ENCODE results near the gene UNCX.

Gene UNCX

DNA sequence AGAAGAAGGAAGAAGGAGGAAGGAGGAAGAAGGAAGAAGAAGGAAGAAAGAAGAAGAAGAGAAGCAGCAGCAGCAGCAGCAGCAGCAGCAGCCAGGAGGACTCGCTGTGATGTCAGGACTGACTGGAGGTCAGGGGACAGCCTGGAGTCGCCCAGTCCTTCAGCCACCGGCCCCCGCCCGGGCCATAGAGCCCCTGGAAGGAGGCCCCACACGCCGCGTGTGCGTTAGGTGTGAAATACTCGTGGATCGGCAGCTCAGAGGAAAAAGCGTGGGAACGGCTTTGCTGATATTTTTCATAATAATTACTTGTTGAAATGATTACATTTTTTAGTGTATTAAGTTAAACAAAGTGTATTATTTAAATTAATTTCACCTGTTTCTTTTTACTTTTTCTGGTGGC lies 48.4 kb downstream of the UNCX start:
- no peak overlapping the region for H3K27ac ChIP-seq
- TF ChIP-seq, protein P1, sequence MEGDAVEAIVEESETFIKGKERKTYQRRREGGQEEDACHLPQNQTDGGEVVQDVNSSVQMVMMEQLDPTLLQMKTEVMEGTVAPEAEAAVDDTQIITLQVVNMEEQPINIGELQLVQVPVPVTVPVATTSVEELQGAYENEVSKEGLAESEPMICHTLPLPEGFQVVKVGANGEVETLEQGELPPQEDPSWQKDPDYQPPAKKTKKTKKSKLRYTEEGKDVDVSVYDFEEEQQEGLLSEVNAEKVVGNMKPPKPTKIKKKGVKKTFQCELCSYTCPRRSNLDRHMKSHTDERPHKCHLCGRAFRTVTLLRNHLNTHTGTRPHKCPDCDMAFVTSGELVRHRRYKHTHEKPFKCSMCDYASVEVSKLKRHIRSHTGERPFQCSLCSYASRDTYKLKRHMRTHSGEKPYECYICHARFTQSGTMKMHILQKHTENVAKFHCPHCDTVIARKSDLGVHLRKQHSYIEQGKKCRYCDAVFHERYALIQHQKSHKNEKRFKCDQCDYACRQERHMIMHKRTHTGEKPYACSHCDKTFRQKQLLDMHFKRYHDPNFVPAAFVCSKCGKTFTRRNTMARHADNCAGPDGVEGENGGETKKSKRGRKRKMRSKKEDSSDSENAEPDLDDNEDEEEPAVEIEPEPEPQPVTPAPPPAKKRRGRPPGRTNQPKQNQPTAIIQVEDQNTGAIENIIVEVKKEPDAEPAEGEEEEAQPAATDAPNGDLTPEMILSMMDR (conservative IDR thresholded peaks at IDR 0.05) = no peak

DNA sequence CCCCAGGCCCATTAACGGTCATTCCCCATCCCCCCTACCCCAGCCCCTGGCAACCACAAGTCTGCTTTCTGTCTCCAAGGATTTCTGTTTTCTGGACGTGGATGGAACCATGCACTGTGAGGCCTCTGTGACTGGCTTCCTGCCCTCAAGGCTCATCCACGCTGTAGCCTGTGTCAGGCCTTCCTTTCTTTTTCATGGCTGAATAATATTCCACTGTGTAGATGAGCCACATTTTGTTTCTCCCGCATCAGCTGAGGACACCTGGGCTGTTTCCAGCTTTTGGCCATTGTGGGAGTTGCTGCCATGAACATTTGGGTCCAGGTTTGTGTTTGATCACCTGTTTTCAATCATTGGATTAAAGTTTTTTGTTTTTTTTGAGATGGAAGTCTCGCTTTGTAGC lies 50.0 kb downstream of the UNCX start:
- TF ChIP-seq, protein P1 (conservative IDR thresholded peaks at IDR 0.05) = no peak
- H3K27ac ChIP-seq = no peak overlapping the region

DNA sequence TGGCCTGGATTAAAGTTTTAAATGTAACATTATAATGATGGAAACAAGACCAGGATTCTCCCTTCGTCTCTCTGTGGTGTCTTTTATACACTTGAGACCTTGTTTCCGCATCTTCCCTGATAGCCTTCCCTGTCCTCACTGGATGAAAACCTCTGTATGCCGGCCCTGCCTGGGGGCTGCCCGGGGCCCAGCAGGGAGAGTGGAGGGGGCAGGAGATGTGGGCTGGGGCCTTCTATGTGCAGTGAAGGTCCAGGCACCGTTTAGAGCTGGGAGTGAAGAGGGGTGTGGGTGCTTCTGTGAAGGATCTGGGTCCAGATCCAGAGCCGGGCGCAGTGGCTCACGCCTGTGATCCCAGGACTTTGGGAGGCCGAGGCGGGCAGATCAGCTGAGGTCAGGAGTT lies 50.7 kb downstream of the UNCX start:
- TF ChIP-seq, protein P1 (conservative IDR thresholded peaks at IDR 0.05) = no peak
- H3K27ac ChIP-seq = no peak overlapping the region

DNA sequence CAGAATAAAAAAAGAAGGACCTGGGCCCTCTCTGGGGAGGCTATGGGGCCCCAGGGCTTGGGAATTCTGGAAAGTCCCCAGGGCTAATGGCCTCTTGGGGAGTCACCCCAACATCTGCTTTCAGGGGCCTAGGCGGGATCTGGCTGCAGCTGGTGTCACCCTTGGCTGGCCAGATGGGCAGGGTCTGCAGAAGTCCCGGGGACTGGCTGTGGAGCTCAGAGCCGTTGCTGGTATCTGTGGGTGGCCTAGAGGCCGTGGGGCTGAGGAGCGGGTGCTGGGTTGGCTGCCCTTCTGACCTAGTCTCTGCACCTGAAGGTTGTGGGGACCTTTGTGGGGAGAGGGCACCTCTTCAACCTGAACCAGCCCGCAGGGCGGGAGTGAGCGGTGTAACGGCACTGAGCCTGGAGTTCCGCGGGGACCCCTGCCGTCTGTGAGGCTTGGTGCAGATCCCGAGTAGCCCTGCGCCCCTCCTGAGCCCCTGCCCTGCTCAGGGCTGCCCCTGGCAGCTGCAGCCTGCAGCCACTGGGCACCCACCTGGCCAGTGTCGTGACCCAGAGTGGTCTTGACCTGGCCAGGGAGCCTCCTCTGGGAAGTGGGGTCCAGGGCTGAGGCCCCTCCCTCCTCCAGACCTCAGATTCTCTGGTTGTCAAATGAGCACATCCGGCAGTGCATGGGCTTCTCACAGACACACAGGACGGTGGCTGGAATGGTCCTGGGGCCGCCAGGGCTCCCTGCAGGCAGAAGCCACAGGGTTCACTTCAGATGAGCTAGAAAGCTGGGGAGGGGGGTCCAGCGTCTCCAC lies 51.5 kb downstream of the UNCX start:
- H3K27ac ChIP-seq = no peak overlapping the region
- TF ChIP-seq, protein P1 (conservative IDR thresholded peaks at IDR 0.05) = no peak

DNA sequence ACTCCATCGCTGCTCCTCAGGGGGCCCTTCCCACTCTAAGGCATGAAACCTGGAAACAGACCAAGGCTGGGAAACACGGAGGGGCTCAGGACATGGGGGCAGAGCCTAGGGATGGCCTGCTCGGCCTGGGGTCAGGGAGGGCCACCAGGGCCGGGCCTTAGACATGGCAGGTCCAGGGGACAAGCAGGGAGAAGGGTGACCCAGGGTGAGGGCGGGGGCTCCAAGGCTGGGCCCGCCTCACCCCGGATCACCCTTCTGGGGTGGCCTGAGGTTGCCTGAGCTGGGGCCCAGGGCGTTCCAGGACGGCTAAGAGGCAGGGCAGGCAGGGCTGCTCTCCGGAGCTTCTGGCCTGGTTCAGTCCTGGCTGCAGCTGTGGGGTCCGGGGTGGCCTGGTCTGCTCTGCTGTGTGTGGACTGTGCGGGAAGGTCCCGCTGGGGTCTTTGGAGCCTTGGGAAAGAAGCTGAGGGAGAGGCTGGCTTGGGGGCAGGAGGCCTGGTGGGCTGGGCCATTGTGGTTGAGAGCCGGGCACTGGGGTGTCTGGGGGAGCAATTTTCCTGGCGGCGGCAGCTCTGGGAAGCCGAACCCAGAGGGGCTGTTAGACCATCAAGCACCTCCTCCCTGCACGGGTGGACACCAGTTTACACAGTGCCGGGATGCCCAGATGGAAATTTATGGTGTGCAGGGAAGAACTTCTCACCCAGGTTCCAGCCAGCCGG lies 52.2 kb downstream of the UNCX start:
- TF ChIP-seq, protein P1 (conservative IDR thresholded peaks at IDR 0.05) = no peak
- H3K27ac ChIP-seq = no peak overlapping the region

DNA sequence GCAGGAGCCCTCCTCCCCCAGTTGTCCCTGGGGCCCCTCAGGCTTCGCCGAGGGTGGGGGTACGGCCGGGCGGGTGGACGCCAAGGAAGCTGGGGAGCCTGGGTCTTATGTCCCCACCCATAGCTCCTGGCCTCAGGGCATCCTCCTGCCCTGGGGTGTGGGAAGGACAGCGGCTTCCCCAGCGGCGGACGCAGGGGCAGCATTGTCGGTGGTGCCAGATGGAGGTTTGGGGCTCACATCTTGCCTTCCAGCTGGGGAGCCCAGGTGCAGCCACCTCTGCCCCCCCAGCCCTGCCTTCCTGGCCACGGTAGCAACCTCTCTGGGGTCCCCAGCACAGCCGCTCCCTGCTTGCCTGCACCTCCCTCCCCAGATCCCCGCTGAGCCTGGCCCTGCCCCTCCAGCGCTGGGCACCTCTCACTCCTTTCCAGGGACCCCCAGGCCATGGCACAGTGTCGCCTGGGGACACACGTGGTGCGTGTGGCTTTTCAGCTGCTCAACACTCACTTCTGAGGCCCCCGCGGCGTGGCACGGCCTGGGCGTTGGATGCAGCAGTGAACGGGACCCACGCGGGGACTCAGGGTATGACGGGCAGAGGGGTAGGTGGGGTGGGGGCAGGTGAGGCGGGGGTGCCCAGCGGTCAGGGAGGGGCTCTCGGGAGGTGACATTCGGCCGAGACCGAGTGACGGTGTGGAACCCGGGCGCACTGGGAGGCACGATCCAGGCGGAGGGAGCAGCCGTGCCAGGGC lies 53.1 kb downstream of the UNCX start:
- H3K27ac ChIP-seq = no peak overlapping the region

More for the DNA sequence above, 53.1 kb downstream of the UNCX start:
- TF ChIP-seq, protein P1 (conservative IDR thresholded peaks at IDR 0.05) = no peak

Measured in VCaP (cell line).